H9 (cell line): ENCODE data around the gene DCANP1. TPM values are rescaled to one million over a fixed set of nuclear protein-coding genes. Genes with fewer than 3 reads are reported as not detected.

Experiments used
- DNase-seq: peaks from one replicate; pipeline ENCODE4 v3.0.0-alpha.2; 2017
- H2AFZ ChIP-seq: one replicate; pipeline ENCODE4 v1.6.1; 2013; ENCODE audit warnings: mild to moderate bottlenecking, low read length, control low read depth, moderate library complexity
- H2AK5ac ChIP-seq: 2 replicates; pipeline ENCODE4 v1.6.1; 2013; ENCODE audit warnings: low read length, control low read depth, mixed read lengths; ENCODE audit not compliant: insufficient read length
- H2BK120ac ChIP-seq: one replicate; pipeline ENCODE4 v1.6.1; 2013; ENCODE audit warnings: low read depth, mild to moderate bottlenecking, low read length, control low read depth, inconsistent platforms; ENCODE audit not compliant: poor library complexity, severe bottlenecking
- H2BK12ac ChIP-seq: 2 replicates; pipeline ENCODE4 v1.6.1; 2013; ENCODE audit warnings: low read length, control low read depth, mixed read lengths, low read depth; ENCODE audit not compliant: insufficient read length
- H2BK15ac ChIP-seq: 2 replicates; pipeline ENCODE4 v1.6.1; 2013; ENCODE audit warnings: low read depth, low read length, control low read depth
- H2BK20ac ChIP-seq: one replicate; pipeline ENCODE4 v1.6.1; 2013; ENCODE audit warnings: low read depth, mild to moderate bottlenecking, low read length, control low read depth, inconsistent platforms; ENCODE audit not compliant: poor library complexity, severe bottlenecking
- H2BK5ac ChIP-seq: 2 replicates; pipeline ENCODE4 v1.6.1; 2013; ENCODE audit warnings: low read length, control low read depth, mixed read lengths; ENCODE audit not compliant: insufficient read length
- H3K14ac ChIP-seq: 2 replicates; pipeline ENCODE4 v1.6.1; 2013; ENCODE audit warnings: low read length, control low read depth; ENCODE audit not compliant: insufficient read depth
- H3K18ac ChIP-seq: 2 replicates; pipeline ENCODE4 v1.6.1; 2013; ENCODE audit warnings: low read depth, mild to moderate bottlenecking, mixed read lengths, low read length, control low read depth; ENCODE audit not compliant: insufficient read length
- H3K23ac ChIP-seq: 2 replicates; pipeline ENCODE4 v1.6.1; 2013; ENCODE audit warnings: low read length, control low read depth, mixed read lengths, low read depth; ENCODE audit not compliant: insufficient read length
- H3K23me2 ChIP-seq: 2 replicates; pipeline ENCODE4 v1.6.1; 2013; ENCODE audit warnings: low read depth, mild to moderate bottlenecking, mixed read lengths, low read length, control low read depth; ENCODE audit not compliant: insufficient read length, poor library complexity, severe bottlenecking
- H3K27ac ChIP-seq: 2 replicates; pipeline ENCODE4 v1.5.1; 2013; ENCODE audit warnings: low read length, control low read depth, mixed read lengths, low read depth; ENCODE audit not compliant: insufficient read length
- H3K27me3 ChIP-seq: 2 replicates; pipeline ENCODE4 v1.6.1; 2013; ENCODE audit warnings: low read length, control low read depth, inconsistent platforms; ENCODE audit not compliant: insufficient read depth
- H3K4ac ChIP-seq: 2 replicates; pipeline ENCODE4 v1.6.1; 2013; ENCODE audit warnings: low read depth, mild to moderate bottlenecking, control low read depth, inconsistent platforms, low read length, moderate library complexity
- H3K4me1 ChIP-seq: 2 replicates; pipeline ENCODE4 v1.6.1; 2013; ENCODE audit warnings: low read length, control low read depth, inconsistent platforms; ENCODE audit not compliant: insufficient read depth
- H3K4me2 ChIP-seq: 2 replicates; pipeline ENCODE4 v1.6.1; 2013; ENCODE audit warnings: low read length, control low read depth, mixed read lengths; ENCODE audit not compliant: insufficient read length, insufficient read depth
- H3K56ac ChIP-seq: 2 replicates; pipeline ENCODE4 v1.6.1; 2013; ENCODE audit warnings: low read depth, mild to moderate bottlenecking, mixed read lengths, low read length, control low read depth; ENCODE audit not compliant: insufficient read length
- H3K79me1 ChIP-seq: 2 replicates; pipeline ENCODE4 v1.6.1; 2013; ENCODE audit warnings: low read depth, mild to moderate bottlenecking, moderate library complexity, low read length, control low read depth, inconsistent platforms; ENCODE audit not compliant: insufficient read depth, poor library complexity, severe bottlenecking
- H3K79me2 ChIP-seq: 2 replicates; pipeline ENCODE4 v1.6.1; 2013; ENCODE audit warnings: low read length, control low read depth, inconsistent platforms; ENCODE audit not compliant: insufficient read depth
- H3K9ac ChIP-seq: 2 replicates; pipeline ENCODE4 v1.6.1; 2013; ENCODE audit warnings: low read length, control low read depth, mixed read lengths; ENCODE audit not compliant: insufficient read length; ENCODE audit errors: extremely low read depth
- H3K9me3 ChIP-seq: one replicate; pipeline ENCODE4 v1.6.1; 2013; ENCODE audit warnings: low read depth, low read length, inconsistent platforms; ENCODE audit not compliant: control insufficient read depth
- H3T11ph ChIP-seq: one replicate; pipeline ENCODE4 v1.6.1; 2013; ENCODE audit warnings: mild to moderate bottlenecking, low read length, control low read depth, inconsistent platforms
- H4K20me1 ChIP-seq: one replicate; pipeline ENCODE4 v1.6.1; 2013; ENCODE audit not compliant: control insufficient read depth, insufficient read length, insufficient read depth
- H4K5ac ChIP-seq: 2 replicates; pipeline ENCODE4 v1.6.1; 2013; ENCODE audit warnings: low read depth, mild to moderate bottlenecking, mixed read lengths, low read length, control low read depth; ENCODE audit not compliant: insufficient read length
- H4K8ac ChIP-seq: replicated peaks from 2 replicates; pipeline ENCODE4 v1.6.1; 2013; ENCODE audit warnings: low read length, control low read depth, mixed read lengths, low read depth; ENCODE audit not compliant: insufficient read length
- H4K91ac ChIP-seq: 2 replicates; pipeline ENCODE4 v1.6.1; 2013; ENCODE audit warnings: low read depth, mild to moderate bottlenecking, moderate library complexity, mixed read lengths, low read length, control low read depth; ENCODE audit not compliant: insufficient read length
- H3K27ac Mint-ChIP-seq, 3 experiments: 2 replicates in 2 of 3; 3 replicates in 1 of 3; pipeline ENCODE4 v1.8.0; 2020 to 2021; ENCODE audit warnings: mixed read lengths in 3 of 3, mild to moderate bottlenecking in 1 of 3, moderate library complexity in 1 of 3
- H3K27me3 Mint-ChIP-seq: 2 replicates; pipeline ENCODE4 v1.8.0; 2021; ENCODE audit warnings: low read depth, mild to moderate bottlenecking, moderate library complexity, mixed read lengths
- H3K36me3 Mint-ChIP-seq, 3 experiments: 2 replicates in 2 of 3; 3 replicates in 1 of 3; pipeline ENCODE4 v1.8.0; 2020 to 2021; ENCODE audit warnings: low read depth in 3 of 3, mixed read lengths in 3 of 3; ENCODE audit not compliant: insufficient read depth in 1 of 3
- H3K4me1 Mint-ChIP-seq, 2 experiments: 2 replicates each; pipeline ENCODE4 v1.8.0; 2020; ENCODE audit warnings: mixed read lengths in 2 of 2
- H3K4me3 Mint-ChIP-seq, 2 experiments: 2 replicates in 1 of 2; 3 replicates in 1 of 2; pipeline ENCODE4 v1.8.0; 2020 to 2021; ENCODE audit warnings: mild to moderate bottlenecking in 2 of 2, mixed read lengths in 2 of 2, moderate library complexity in 1 of 2
- H3K9me3 Mint-ChIP-seq, 2 experiments: 2 replicates in 1 of 2; 3 replicates in 1 of 2; pipeline ENCODE4 v1.8.0; 2020; ENCODE audit warnings: mild to moderate bottlenecking in 2 of 2, mixed read lengths in 2 of 2, moderate library complexity in 1 of 2
- CTCF ChIP-seq: fragments of 200-600 bp; sonication (generic); conservative IDR thresholded peaks from 3 replicates; pipeline ENCODE4 v1.8.0; 2021; ENCODE audit warnings: antibody characterized with exemption, mild to moderate bottlenecking
- WGBS: extraction: QIAGEN DNeasy Blood & Tissue Kit; methylation state at CpG from one replicate; pipeline ENCODE4 v1.1.7; 2013; ENCODE audit warnings: missing lambda C conversion rate, low lambda C conversion rate, mixed read lengths; ENCODE audit not compliant: insufficient read length; ENCODE audit errors: extremely low coverage; 5-methylcytosine and 5-hydroxymethylcytosine counted together
- total RNA-seq: library from RNA; stranded (reverse); gene quantifications from 2 replicates; pipeline ENCODE4 v1.2.1, GENCODE V29; 2021

DCANP1 gene
- total RNA-seq, 1 experiment from 2014 or later: not detected

GRCh38 chr5:135476615-135477581 is 29.8 kb upstream of the DCANP1 start:
- no peak overlapping the region for H2AK5ac ChIP-seq
- no peak overlapping the region for H3K4ac ChIP-seq
- H4K8ac ChIP-seq: no peak overlapping the region
- no peak overlapping the region for H3K14ac ChIP-seq
- Mint-ChIP-seq H3K36me3 (no peaks in the 10 kb centered on the region), H3K9me3 (no peaks in the 10 kb centered on the region; a peak in 1 of 5 replicates), H3K4me3 (no peak overlapping the region), H3K27ac (no peak overlapping the region), H3K4me1 (peaks cover 22 to 37% of the 10 kb centered on the region in 2 experiments), H3K27me3 (peaks cover 51% of the 10 kb centered on the region)
- no peak overlapping the region for H3K23ac ChIP-seq
- no peaks in the 10 kb centered on the region for H3K23me2 ChIP-seq
- no peak overlapping the region for H2BK12ac ChIP-seq
- no peak overlapping the region for H3K9ac ChIP-seq
- no peak overlapping the region for H2BK5ac ChIP-seq
- H2BK120ac ChIP-seq: no peak overlapping the region
- no peak overlapping the region for H2AFZ ChIP-seq
- H4K91ac ChIP-seq: no peak overlapping the region
- no peaks in the 10 kb centered on the region for H3K9me3 ChIP-seq
- no peak for DNase-seq
- H2BK15ac ChIP-seq: no peak overlapping the region
- no peak overlapping the region for H3K4me2 ChIP-seq
- H3K79me1 ChIP-seq: no peaks in the 10 kb centered on the region
- peaks cover 3% of the 10 kb centered on the region; the same call in 1 of the 2 replicates for H3K27me3 ChIP-seq
- H3K4me1 ChIP-seq: no peaks in the 10 kb centered on the region
- no peaks in the 10 kb centered on the region for H3K79me2 ChIP-seq
- H2BK20ac ChIP-seq: no peak overlapping the region
- H3T11ph ChIP-seq: no peak overlapping the region
- no peak overlapping the region for H3K18ac ChIP-seq
- TF ChIP-seq CTCF: no peak
- no peak overlapping the region for H3K56ac ChIP-seq
- no peak overlapping the region for H3K27ac ChIP-seq
- WGBS: no CpG with 5 or more reads among the region's 24 CpGs
- H4K5ac ChIP-seq: no peak overlapping the region
- peaks cover 2% of the 10 kb centered on the region for H4K20me1 ChIP-seq
